Measurements from ENCODE around the gene SIPA1L3. TPM values are rescaled to one million over a fixed set of nuclear protein-coding genes. Genes with fewer than 3 reads are reported as not detected.

Gene SIPA1L3
- total RNA-seq, 3 donors from 2014 or later = 13.8 to 15.9 (median 15.7) TPM

- Mint-ChIP-seq H3K27me3 (ENCODE audit: low read depth) (no peaks in the 10 kb centered on the region), H3K4me3 (no peak overlapping the region), H3K9me3 (peaks cover 3% of the 10 kb centered on the region), H3K36me3 (ENCODE audit: insufficient read depth) (peaks cover 2% of the 10 kb centered on the region), H3K4me1 (ENCODE audit: low read depth) (peaks cover 53% of the 10 kb centered on the region)
- DNase-seq (no peak), ATAC-seq (no peak)
Measured at GRCh38 chr19:38045554-38046253, 138.7 kb downstream of the SIPA1L3 start.

GRCh38 chr19:38046254-38047048 lies 139.4 kb downstream of the SIPA1L3 start:
- Mint-ChIP-seq H3K9me3 (peaks cover 3% of the 10 kb centered on the region), H3K4me1 (ENCODE audit: low read depth) (peaks cover 53% of the 10 kb centered on the region), H3K36me3 (ENCODE audit: insufficient read depth) (peaks cover 2% of the 10 kb centered on the region), H3K4me3 (no peak overlapping the region), H3K27me3 (ENCODE audit: low read depth) (no peaks in the 10 kb centered on the region)
- ATAC-seq = no peak
- DNase-seq = no peak

GRCh38 chr19:38047049-38047438 lies 140.0 kb downstream of the SIPA1L3 start:
- H3K27me3 Mint-ChIP-seq (ENCODE audit: low read depth) = no peaks in the 10 kb centered on the region
- H3K4me1 Mint-ChIP-seq (ENCODE audit: low read depth) = peaks cover 53% of the 10 kb centered on the region
- peaks cover under 1% of the 10 kb centered on the region for H3K36me3 Mint-ChIP-seq (ENCODE audit: insufficient read depth)
- no peak overlapping the region for H3K4me3 Mint-ChIP-seq
- no peak for ATAC-seq
- H3K9me3 Mint-ChIP-seq = peaks cover under 1% of the 10 kb centered on the region
- DNase-seq = peak; percentile 29

- Mint-ChIP-seq H3K9me3 (no peaks in the 10 kb centered on the region), H3K36me3 (ENCODE audit: insufficient read depth) (no peaks in the 10 kb centered on the region), H3K4me3 (peak overlapping the region; percentile 16), H3K4me1 (ENCODE audit: low read depth) (peaks cover 53% of the 10 kb centered on the region), H3K27me3 (ENCODE audit: low read depth) (no peaks in the 10 kb centered on the region)
- DNase-seq (no peak), ATAC-seq (no peak)
Measured at GRCh38 chr19:38047641-38048040, 140.6 kb downstream of the SIPA1L3 start.

- Mint-ChIP-seq H3K4me1 (ENCODE audit: low read depth) (peaks cover 50% of the 10 kb centered on the region), H3K27me3 (ENCODE audit: low read depth) (no peaks in the 10 kb centered on the region), H3K9me3 (no peaks in the 10 kb centered on the region), H3K36me3 (ENCODE audit: insufficient read depth) (no peaks in the 10 kb centered on the region), H3K4me3 (peak overlapping the region; percentile 72)
- DNase-seq (peak; percentile 45), ATAC-seq (peak; percentile 95 to 96)
Measured at GRCh38 chr19:38049105-38049649, 142.2 kb downstream of the SIPA1L3 start.

GRCh38 chr19:38055010-38055409 lies 148.0 kb downstream of the SIPA1L3 start:
- DNase-seq (no peak), ATAC-seq (no peak)
- no peaks in the 10 kb centered on the region for H3K9me3 Mint-ChIP-seq
- peaks cover 3% of the 10 kb centered on the region for H3K36me3 Mint-ChIP-seq (ENCODE audit: insufficient read depth)
- no peaks in the 10 kb centered on the region for H3K27me3 Mint-ChIP-seq (ENCODE audit: low read depth)
- H3K4me1 Mint-ChIP-seq (ENCODE audit: low read depth) = peaks cover 7% of the 10 kb centered on the region
- H3K4me3 Mint-ChIP-seq = no peak overlapping the region

GRCh38 chr19:38055655-38056521 lies 148.9 kb downstream of the SIPA1L3 start:
- DNase-seq (no peak), ATAC-seq (no peak)
- peaks cover 11% of the 10 kb centered on the region for H3K4me1 Mint-ChIP-seq (ENCODE audit: low read depth)
- H3K9me3 Mint-ChIP-seq = no peaks in the 10 kb centered on the region
- H3K36me3 Mint-ChIP-seq (ENCODE audit: insufficient read depth) = peaks cover 3% of the 10 kb centered on the region
- H3K4me3 Mint-ChIP-seq = no peak overlapping the region
- H3K27me3 Mint-ChIP-seq (ENCODE audit: low read depth) = no peaks in the 10 kb centered on the region

GRCh38 chr19:38056646-38057045 lies 149.6 kb downstream of the SIPA1L3 start:
- Mint-ChIP-seq H3K9me3 (no peaks in the 10 kb centered on the region), H3K4me1 (ENCODE audit: low read depth) (peaks cover 11% of the 10 kb centered on the region), H3K27me3 (ENCODE audit: low read depth) (no peaks in the 10 kb centered on the region), H3K36me3 (ENCODE audit: insufficient read depth) (peaks cover 3% of the 10 kb centered on the region), H3K4me3 (no peak overlapping the region)
- ATAC-seq (no peak), DNase-seq (no peak)

GRCh38 chr19:38057959-38058690 lies 151.1 kb downstream of the SIPA1L3 start:
- H3K36me3 Mint-ChIP-seq (ENCODE audit: insufficient read depth) = peaks cover 3% of the 10 kb centered on the region
- no peaks in the 10 kb centered on the region for H3K9me3 Mint-ChIP-seq
- H3K27me3 Mint-ChIP-seq (ENCODE audit: low read depth) = no peaks in the 10 kb centered on the region
- H3K4me3 Mint-ChIP-seq = no peak overlapping the region
- peaks cover 11% of the 10 kb centered on the region for H3K4me1 Mint-ChIP-seq (ENCODE audit: low read depth)
- ATAC-seq (no peak), DNase-seq (no peak)

- no peak for DNase-seq
- peak; percentile 76 to 86 for ATAC-seq
- H3K27me3 Mint-ChIP-seq (ENCODE audit: low read depth) = no peaks in the 10 kb centered on the region
- H3K4me1 Mint-ChIP-seq (ENCODE audit: low read depth) = peaks cover 11% of the 10 kb centered on the region
- H3K4me3 Mint-ChIP-seq = no peak overlapping the region
- H3K9me3 Mint-ChIP-seq = no peaks in the 10 kb centered on the region
- H3K36me3 Mint-ChIP-seq (ENCODE audit: insufficient read depth) = peaks cover 3% of the 10 kb centered on the region
Measured at GRCh38 chr19:38059897-38060296, 152.9 kb downstream of the SIPA1L3 start.

GRCh38 chr19:38060331-38060730 lies 153.3 kb downstream of the SIPA1L3 start:
- DNase-seq (no peak), ATAC-seq (no peak)
- Mint-ChIP-seq H3K4me3 (no peak overlapping the region), H3K27me3 (ENCODE audit: low read depth) (no peaks in the 10 kb centered on the region), H3K4me1 (ENCODE audit: low read depth) (peaks cover 11% of the 10 kb centered on the region), H3K36me3 (ENCODE audit: insufficient read depth) (peaks cover 3% of the 10 kb centered on the region), H3K9me3 (no peaks in the 10 kb centered on the region)

GRCh38 chr19:38061294-38061693 lies 154.3 kb downstream of the SIPA1L3 start:
- Mint-ChIP-seq H3K9me3 (no peaks in the 10 kb centered on the region), H3K4me3 (no peak overlapping the region), H3K27me3 (ENCODE audit: low read depth) (no peaks in the 10 kb centered on the region), H3K36me3 (ENCODE audit: insufficient read depth) (peaks cover 2% of the 10 kb centered on the region), H3K4me1 (ENCODE audit: low read depth) (peaks cover 11% of the 10 kb centered on the region)
- DNase-seq (no peak), ATAC-seq (no peak)

GRCh38 chr19:38062959-38063761 lies 156.2 kb downstream of the SIPA1L3 start:
- H3K9me3 Mint-ChIP-seq = no peaks in the 10 kb centered on the region
- no peak for DNase-seq
- H3K4me1 Mint-ChIP-seq (ENCODE audit: low read depth) = peaks cover 11% of the 10 kb centered on the region
- ATAC-seq = no peak
- H3K27me3 Mint-ChIP-seq (ENCODE audit: low read depth) = no peaks in the 10 kb centered on the region
- no peaks in the 10 kb centered on the region for H3K36me3 Mint-ChIP-seq (ENCODE audit: insufficient read depth)
- no peak overlapping the region for H3K4me3 Mint-ChIP-seq
